Lower leg skin (tissue), 3 donors: ENCODE data around the gene ATP23.

Source experiments
- POLR2A ChIP-seq, 2 donors: fragments of 450-650 bp; IDR thresholded peaks; one replicate each; pipeline ENCODE4 v1.6.1; 2016 to 2017; ENCODE audit warnings: antibody characterized with exemption in 2 of 2, mild to moderate bottlenecking in 1 of 2, moderate library complexity in 1 of 2
- TF ChIP-seq, protein P1 (sequence below), 3 donors: fragments of 450-650 bp; IDR thresholded peaks; one replicate each; pipeline ENCODE4 v1.5.1; 2016; ENCODE audit warnings: antibody characterized with exemption in 3 of 3, mild to moderate bottlenecking in 3 of 3, moderate library complexity in 2 of 3

DNA sequence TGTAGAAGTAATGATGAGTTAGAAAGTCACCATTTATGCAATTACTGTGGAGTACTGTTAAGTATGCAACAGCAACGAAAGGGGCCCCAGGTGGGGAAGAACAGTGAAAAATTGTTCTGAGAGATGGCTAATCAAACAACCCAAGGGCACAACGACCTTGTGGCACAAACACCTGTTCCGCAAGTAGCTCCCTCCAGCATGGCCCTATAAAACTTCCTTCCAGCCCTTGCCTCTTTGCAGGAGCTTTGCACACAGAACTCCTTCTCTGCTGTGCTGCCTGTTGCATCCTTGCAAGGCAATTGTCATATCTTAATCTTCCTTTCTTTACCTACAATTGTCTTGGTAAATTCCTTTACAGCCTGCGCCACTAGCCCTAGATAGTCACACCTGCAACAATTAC lies 23.2 kb upstream of the ATP23 start:
- TF ChIP-seq, protein P1, sequence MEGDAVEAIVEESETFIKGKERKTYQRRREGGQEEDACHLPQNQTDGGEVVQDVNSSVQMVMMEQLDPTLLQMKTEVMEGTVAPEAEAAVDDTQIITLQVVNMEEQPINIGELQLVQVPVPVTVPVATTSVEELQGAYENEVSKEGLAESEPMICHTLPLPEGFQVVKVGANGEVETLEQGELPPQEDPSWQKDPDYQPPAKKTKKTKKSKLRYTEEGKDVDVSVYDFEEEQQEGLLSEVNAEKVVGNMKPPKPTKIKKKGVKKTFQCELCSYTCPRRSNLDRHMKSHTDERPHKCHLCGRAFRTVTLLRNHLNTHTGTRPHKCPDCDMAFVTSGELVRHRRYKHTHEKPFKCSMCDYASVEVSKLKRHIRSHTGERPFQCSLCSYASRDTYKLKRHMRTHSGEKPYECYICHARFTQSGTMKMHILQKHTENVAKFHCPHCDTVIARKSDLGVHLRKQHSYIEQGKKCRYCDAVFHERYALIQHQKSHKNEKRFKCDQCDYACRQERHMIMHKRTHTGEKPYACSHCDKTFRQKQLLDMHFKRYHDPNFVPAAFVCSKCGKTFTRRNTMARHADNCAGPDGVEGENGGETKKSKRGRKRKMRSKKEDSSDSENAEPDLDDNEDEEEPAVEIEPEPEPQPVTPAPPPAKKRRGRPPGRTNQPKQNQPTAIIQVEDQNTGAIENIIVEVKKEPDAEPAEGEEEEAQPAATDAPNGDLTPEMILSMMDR (IDR thresholded peaks at IDR 0.05): no peak
- TF ChIP-seq POLR2A (IDR thresholded peaks at IDR 0.05): no peak
